Stimulated activated naive CD8-positive, alpha-beta T cell treated with anti-CD3 and anti-CD28 coated beads, Interleukin-15, Interleukin-2, amounts not matched to agents 100 ng/mL and 50 ng/mL, for 24 hours (primary cell): Measurements from ENCODE around the gene STAT3.
"Not testable (repeated sequence)": the region's sequence is repeated elsewhere in the genome, so short reads cannot be mapped to it uniquely, and the experiment has no call there.

Source experiments
- H3K27ac Mint-ChIP-seq: one replicate; pipeline ENCODE4 v1.8.0; 2021; ENCODE audit warnings: mild to moderate bottlenecking, mixed read lengths
- H3K27me3 Mint-ChIP-seq: one replicate; pipeline ENCODE4 v1.8.0; 2021; ENCODE audit warnings: mixed read lengths
- H3K36me3 Mint-ChIP-seq: one replicate; pipeline ENCODE4 v1.8.0; 2021; ENCODE audit warnings: low read depth, mixed read lengths
- H3K4me1 Mint-ChIP-seq: one replicate; pipeline ENCODE4 v1.8.0; 2021; ENCODE audit warnings: low read depth, mixed read lengths
- H3K4me3 Mint-ChIP-seq: one replicate; pipeline ENCODE4 v1.8.0; 2021; ENCODE audit warnings: mild to moderate bottlenecking, mixed read lengths
- H3K9me3 Mint-ChIP-seq: one replicate; pipeline ENCODE4 v1.8.0; 2021; ENCODE audit warnings: mixed read lengths

Gene STAT3

DNA sequence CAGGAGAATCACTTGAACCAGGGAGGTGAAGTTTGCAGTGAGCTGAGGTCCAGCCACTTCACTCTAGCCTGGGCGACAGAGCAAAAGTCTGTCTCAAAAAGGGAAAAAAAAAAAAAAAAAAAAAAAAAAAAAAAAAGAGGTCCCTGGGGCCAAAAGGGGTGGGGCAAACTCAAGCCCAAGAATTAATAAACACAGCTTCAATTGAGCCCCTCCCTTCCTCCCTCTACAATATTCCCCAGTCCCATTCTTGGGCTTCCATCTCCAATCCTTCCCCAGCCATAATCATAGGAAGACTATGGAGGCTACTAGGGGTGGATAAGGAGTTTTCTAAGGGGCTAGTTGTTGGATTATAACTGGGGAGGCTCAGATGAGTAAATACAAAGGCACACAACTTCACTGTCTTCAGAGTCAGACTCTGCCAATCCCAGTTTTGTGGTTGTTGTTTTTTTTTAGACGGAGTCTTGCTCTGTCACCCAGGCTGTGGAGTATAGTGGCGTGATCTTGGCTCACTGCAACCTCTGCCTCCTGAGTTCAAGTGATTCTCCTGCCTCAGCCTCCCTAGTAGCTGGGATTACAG lies 25.3 kb upstream of the STAT3 start:
- no peaks in the 10 kb centered on the region for H3K9me3 Mint-ChIP-seq
- H3K4me1 Mint-ChIP-seq: peaks cover 15% of the 10 kb centered on the region
- no peak overlapping the region for H3K27ac Mint-ChIP-seq
- H3K4me3 Mint-ChIP-seq: no peak overlapping the region
- no peaks in the 10 kb centered on the region for H3K27me3 Mint-ChIP-seq
- no peaks in the 10 kb centered on the region for H3K36me3 Mint-ChIP-seq

DNA sequence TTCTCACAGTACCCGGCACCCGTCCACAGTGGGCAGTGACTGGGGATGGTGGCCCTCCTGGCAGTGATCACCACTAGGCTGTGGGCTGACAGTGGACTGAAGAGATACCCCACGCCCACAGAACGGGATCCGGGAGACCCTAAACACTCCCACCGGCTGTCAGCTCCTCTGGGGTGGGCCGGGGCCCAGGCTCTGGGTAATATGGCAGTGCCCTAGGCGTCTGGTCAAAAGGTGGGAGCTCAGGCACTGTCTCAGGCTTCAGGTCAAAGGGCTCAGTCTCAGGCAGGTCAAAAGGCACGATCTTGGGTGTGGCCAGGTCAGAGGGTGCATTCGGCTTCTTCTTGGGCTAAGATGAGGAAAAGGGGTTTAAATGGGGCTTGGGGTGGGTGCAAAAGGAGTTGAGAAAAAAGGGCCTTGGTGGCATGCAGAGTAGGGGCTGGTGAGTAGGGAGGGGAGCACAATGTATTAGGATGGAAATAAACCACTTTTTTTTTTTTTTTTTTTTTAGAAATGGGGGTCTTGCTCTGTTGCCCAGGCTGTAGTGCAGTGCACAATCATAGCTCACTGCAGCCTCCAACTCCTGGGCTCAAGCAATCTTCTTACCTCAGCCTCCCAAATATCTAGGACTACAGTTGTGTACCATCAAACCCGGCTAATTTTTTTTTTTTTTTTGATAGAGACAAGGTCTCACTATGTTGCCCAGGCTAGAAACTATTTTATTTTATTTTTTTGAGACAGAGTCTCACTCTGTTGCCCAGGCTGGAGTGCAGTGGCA lies 23.9 kb upstream of the STAT3 start:
- peak overlapping the region; percentile 51 for H3K27ac Mint-ChIP-seq
- no peaks in the 10 kb centered on the region for H3K27me3 Mint-ChIP-seq
- no peak overlapping the region for H3K4me3 Mint-ChIP-seq
- H3K9me3 Mint-ChIP-seq: no peaks in the 10 kb centered on the region
- no peaks in the 10 kb centered on the region for H3K36me3 Mint-ChIP-seq
- peaks cover 20% of the 10 kb centered on the region for H3K4me1 Mint-ChIP-seq

DNA sequence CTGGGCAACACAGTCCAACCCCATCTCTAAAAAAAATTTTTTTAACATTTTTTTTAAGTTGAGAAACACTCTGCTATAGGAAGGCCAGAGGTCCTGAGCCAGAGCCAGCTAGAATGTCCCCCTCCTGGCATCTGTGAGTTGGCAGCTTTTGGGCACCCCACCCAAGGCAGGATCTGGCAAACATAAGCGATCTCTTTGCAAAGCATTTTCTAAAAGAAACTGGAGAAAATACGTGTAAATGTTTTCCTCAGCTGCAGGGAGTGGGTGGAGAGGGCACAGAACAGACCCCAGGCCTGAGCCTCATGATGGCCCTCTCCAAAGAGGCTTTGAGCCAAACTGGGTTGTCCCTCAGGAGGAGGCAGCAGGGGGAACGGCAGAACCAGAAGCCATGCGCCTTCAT lies 23.1 kb upstream of the STAT3 start:
- no peak overlapping the region for H3K27ac Mint-ChIP-seq

DNA sequence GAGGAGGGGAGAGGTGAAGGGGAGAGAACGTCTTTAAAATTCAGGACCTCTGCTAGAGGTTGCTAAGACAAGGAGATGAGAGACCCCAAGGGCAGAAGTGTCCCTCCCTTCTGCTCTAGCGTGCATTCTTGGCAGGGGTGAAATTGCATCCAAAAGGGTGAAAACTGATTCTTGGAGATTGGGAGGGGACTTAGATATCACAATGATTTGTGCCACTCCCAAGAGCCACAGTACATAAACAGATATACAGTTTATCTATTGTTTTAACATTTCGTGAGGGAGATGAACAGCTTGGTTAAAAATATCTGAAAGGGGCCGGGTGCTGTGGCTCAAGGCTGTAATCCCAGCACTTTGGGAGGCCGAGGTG lies 22.1 kb upstream of the STAT3 start:
- H3K27ac Mint-ChIP-seq: no peak overlapping the region
- H3K36me3 Mint-ChIP-seq: no peaks in the 10 kb centered on the region
- H3K4me3 Mint-ChIP-seq: no peak overlapping the region
- H3K27me3 Mint-ChIP-seq: no peaks in the 10 kb centered on the region
- peaks cover 22% of the 10 kb centered on the region for H3K4me1 Mint-ChIP-seq
- H3K9me3 Mint-ChIP-seq: no peaks in the 10 kb centered on the region

More for the DNA sequence above, 23.1 kb upstream of the STAT3 start:
- Mint-ChIP-seq H3K9me3 (no peaks in the 10 kb centered on the region), H3K36me3 (no peaks in the 10 kb centered on the region), H3K4me3 (no peak overlapping the region), H3K27me3 (no peaks in the 10 kb centered on the region), H3K4me1 (peaks cover 20% of the 10 kb centered on the region)

DNA sequence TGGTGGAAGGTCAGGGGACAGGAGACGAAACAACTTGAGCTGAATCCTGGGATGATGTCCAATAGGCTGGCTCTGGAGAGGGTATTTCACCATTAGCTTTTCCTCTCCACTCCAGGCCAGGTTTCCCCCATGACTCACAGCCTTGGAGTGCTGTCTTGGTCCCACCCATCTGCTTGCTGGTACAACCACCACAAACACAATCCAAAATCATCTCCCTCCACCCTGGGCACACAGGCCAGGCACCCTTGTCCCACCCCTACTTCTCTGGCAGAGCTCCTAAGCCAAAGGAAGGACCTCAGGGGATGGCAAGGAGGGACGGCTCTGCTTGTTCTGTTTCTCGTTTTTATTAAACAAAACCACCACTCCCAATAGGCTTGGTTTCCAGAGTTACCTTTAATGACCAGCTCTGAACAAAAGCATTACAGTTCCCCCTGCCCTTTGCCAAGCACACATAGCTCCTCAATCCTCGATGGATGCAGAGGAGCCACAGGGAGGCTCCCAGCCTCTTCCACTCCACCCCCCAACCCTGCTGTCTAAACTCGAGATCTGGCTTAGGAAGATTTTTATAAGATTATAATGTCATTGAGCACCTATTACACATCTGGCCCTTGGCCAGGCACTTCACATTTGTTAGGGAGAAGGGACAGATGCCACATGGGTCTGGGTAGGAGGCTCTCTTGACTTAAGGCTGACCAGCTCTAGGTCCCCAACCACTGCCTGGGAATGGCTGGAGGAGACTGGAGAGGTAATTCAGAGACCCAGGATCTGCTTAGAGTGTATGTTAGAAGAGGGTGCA lies 21.5 kb upstream of the STAT3 start:
- no peaks in the 10 kb centered on the region for H3K36me3 Mint-ChIP-seq
- H3K4me3 Mint-ChIP-seq: no peak overlapping the region
- H3K9me3 Mint-ChIP-seq: no peaks in the 10 kb centered on the region
- peaks cover 17% of the 10 kb centered on the region for H3K4me1 Mint-ChIP-seq
- H3K27me3 Mint-ChIP-seq: no peaks in the 10 kb centered on the region
- H3K27ac Mint-ChIP-seq: no peak overlapping the region

DNA sequence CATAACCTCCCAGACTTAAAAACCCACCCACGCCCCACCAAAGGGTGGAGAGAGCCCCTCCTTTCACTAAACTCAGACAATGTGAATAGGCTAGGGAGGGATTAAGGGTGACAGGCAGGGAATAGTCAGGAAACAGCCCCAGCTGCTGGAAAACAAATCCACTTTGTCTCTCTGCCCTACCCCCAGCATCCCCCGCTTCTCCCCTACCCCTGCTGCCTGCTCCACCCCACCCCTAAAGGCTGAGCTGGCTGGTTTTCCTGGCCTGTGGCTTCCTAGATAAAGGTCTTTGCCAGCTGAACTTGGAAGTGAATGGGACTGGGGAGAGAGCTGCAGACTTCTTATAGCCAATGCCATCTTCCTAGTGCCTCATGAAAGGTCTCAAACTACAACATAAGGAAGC lies 19.8 kb upstream of the STAT3 start:
- Mint-ChIP-seq H3K4me1 (peaks cover 13% of the 10 kb centered on the region), H3K27me3 (no peaks in the 10 kb centered on the region), H3K4me3 (no peak overlapping the region), H3K27ac (no peak overlapping the region), H3K36me3 (no peaks in the 10 kb centered on the region), H3K9me3 (no peaks in the 10 kb centered on the region)

DNA sequence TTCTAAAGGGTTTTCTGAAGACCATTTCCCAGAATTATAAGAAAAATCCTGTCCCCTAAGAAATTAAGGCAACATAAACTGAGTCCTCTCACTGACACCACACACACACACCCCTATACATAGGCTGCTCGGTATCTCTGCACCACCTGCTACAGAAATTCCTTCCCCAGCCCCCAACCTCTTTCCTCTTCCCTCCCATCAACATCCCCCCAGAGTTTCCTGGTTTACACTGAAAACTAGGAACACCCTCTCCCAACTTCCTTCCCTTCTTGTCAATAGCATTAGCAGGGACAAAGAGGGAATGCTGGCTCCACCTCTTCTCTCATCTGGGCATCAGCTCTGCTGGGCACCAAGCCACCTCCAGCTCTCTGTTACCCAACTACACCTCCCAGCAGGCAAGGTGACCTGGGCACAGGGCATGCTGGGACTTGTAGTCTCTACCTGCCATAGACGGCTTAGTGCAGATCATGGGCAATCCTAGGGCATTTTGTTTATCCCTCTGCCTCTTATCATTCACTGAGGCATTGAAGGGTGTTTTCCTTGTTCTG lies 19.1 kb upstream of the STAT3 start:
- Mint-ChIP-seq H3K4me3 (no peak overlapping the region), H3K36me3 (no peaks in the 10 kb centered on the region), H3K27ac (peak overlapping the region; percentile 39), H3K4me1 (peaks cover 16% of the 10 kb centered on the region), H3K27me3 (no peaks in the 10 kb centered on the region), H3K9me3 (no peaks in the 10 kb centered on the region)

DNA sequence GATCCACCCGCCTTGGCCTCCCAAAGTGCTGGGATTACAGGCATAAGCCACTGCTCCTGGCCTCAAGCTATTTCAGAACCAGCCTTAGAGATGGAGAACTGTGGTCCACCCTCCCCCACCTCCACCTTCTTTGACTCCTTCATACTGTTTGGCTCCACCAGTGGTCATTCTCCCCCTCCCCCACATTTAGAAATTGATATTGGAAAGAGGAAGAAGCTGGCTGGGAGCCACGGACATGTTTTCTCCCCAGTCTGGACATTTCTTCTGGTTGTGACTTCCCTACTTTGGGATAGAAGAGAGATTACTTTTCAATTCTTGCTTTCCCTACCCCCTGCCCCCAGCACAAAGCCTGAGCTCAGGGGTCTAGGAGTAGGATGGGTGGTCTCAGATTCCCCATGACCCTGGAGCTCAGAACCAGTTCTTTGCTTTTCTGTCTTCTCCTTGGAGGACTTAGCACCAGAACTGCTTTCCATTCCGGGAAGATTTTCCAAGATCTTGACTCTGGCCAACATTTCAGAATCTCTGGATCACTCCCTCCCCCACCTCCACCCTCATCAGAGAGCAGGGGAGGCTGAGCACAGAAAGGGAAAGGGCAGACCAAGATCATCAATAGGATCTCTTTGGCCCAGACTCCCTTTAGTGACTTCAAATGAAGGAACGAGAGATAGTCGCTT lies 18.5 kb upstream of the STAT3 start:
- Mint-ChIP-seq H3K36me3 (no peaks in the 10 kb centered on the region), H3K4me1 (peaks cover 18% of the 10 kb centered on the region), H3K9me3 (no peaks in the 10 kb centered on the region), H3K4me3 (no peak overlapping the region), H3K27ac (no peak overlapping the region), H3K27me3 (no peaks in the 10 kb centered on the region)

DNA sequence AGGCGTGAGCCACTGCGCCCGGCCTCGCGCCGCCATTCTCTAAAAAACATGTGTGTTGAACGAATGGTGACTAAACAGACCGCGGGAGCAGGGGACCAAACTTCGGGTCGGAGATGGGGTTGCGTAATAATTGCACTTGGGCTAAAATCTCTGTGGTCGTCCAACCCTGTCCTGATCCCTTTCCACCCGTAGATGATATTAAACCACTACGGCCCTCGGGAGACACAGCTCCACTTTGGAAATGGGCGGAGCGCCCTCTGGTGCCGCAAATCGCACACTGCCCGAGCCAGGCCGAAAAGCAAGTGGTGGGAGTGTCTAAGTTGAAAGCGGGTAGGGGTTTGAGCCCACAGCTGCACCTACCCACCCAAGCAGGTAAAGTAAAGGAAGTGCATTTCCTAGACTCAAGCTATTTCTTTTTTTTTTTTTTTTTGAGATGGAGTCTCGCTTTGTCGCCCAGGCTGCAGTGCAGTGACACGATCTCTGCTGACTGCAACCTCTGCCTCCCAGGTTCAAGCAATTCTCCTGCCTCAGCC lies 17.8 kb upstream of the STAT3 start:
- Mint-ChIP-seq H3K27ac (no peak overlapping the region), H3K4me1 (peaks cover 20% of the 10 kb centered on the region), H3K27me3 (no peaks in the 10 kb centered on the region), H3K9me3 (no peaks in the 10 kb centered on the region), H3K4me3 (no peak overlapping the region), H3K36me3 (no peaks in the 10 kb centered on the region)

DNA sequence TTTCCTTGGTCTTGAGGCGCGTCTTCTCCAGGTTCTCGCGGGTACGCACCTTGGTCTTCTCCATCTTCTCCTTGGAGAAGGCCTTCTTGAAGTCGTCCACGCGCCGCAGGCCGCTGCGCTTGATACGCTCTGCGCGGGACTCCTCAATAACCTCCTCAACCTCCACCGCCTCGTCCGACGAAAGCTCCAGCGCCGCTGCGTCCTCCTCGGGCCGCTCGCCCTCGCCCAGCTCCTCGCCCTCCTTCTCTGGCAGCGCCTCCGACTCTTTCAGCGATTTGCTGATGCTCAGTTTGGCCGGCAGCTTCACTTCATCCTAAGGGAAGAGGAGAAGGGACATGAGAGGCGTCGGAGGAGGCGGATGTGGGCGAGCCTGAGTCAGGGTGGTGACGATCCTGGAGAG lies 16.8 kb upstream of the STAT3 start:
- Mint-ChIP-seq H3K4me3 (no peak overlapping the region), H3K4me1 (peaks cover 30% of the 10 kb centered on the region), H3K9me3 (no peaks in the 10 kb centered on the region), H3K36me3 (no peaks in the 10 kb centered on the region), H3K27me3 (no peaks in the 10 kb centered on the region), H3K27ac (no peak overlapping the region)

DNA sequence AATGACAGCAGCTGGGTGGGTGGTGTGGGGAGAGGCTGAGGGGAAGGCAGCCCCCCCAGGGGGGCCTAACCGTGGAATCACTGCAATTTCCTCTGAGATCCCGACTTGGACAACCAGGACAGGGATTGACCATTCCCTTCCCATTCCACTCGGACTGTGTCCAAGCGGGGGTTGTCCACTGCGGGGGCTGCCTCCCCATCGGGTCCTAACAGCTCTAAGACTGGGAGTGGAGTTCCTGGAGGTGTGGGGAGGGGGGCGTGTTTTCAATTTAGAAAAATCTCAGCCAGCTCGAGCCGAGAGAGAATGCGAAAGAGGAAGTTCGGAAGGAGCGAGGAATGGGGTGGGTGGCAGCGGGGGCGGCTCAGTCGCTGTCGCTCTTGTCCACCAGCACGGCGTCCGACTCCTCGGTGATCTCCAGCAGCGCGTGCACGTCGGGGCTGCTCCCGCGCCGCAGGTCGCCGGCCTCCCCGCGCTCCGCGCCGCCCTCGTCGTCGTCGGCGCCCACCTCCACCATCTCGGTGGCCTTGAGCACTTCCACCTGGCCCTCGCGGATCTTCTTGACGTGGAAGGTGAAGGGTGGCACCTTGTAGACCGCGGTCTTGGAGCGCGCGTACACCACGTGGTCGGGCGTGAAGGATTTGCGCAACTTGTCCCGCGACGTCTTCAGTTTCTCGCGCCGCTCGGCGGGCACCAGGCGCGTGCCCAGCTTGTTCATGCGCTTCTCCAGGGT lies 16.2 kb upstream of the STAT3 start:
- Mint-ChIP-seq H3K9me3 (no peaks in the 10 kb centered on the region), H3K4me3 (no peak overlapping the region), H3K27ac (no peak overlapping the region), H3K36me3 (no peaks in the 10 kb centered on the region), H3K4me1 (peaks cover 34% of the 10 kb centered on the region), H3K27me3 (no peaks in the 10 kb centered on the region)

DNA sequence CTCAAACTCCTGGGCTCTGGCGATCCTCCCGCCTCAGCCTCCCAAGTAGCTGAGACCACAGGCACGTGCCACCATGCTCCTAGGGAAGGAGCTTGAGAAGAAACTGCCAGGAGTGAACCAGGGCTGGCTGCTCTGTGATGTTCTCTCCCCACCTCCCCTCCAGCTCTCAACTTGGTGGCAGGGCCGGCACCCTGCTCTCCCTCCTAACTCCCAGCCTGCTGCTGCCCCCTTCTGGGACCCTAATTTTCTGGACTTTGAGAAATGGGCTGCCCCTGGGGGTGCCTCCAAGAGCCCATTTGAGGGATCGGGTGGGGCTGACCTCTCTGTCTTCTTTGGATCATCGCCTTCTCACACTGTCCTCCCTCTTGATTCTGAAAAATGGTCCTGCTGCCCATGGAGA lies 14.9 kb upstream of the STAT3 start:
- Mint-ChIP-seq H3K4me1 (peaks cover 42% of the 10 kb centered on the region), H3K9me3 (no peaks in the 10 kb centered on the region), H3K36me3 (no peaks in the 10 kb centered on the region), H3K27ac (no peak overlapping the region), H3K4me3 (no peak overlapping the region), H3K27me3 (no peaks in the 10 kb centered on the region)

DNA sequence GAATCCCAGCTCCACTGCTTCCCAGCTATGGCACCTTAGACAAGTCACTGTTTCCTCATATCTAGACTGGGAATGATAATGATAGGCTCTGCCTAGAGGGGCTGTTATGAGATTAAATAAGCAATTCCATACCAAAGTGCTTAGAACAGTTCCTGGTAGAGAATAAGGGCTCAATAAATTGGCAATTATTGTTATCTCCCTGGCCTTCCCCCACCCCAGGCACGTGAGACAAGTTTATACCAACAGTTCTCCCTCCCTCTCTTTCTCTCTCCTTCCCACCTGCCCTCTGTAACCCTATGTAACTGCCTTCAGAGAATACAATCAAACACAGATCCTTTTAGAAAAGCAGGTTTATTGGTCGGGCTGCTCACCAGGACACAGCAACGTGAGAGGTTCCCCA lies 13.9 kb upstream of the STAT3 start:
- peaks cover 37% of the 10 kb centered on the region for H3K4me1 Mint-ChIP-seq
- H3K27me3 Mint-ChIP-seq: no peaks in the 10 kb centered on the region
- no peaks in the 10 kb centered on the region for H3K9me3 Mint-ChIP-seq
- H3K4me3 Mint-ChIP-seq: no peak overlapping the region
- H3K27ac Mint-ChIP-seq: peak overlapping the region; percentile 63
- H3K36me3 Mint-ChIP-seq: no peaks in the 10 kb centered on the region

DNA sequence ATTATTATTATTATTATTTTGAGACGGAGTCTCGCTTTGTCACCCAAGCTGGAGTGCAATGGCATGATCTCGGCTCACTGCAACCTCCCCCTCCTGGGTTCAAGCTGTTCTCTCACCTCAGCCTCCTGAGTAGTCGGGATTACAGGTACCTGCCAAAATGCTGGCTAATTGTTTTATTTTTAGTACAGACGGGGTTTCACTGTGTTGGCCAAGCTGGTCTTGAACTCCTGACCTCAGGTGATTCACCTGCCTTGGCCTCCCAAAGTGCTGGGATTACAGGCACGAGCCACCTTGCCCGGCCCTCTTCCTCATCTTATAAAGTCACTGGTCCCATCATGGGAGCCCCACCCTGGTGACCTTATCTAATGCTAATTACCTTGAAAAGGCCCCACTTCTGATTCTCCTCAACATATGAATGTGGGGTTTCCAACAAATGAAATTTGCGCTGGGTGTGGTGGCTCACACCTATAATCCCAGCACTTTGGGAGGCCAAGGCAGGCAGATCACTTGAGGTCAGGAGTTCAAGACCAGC lies 12.7 kb upstream of the STAT3 start:
- H3K36me3 Mint-ChIP-seq, H3K9me3 Mint-ChIP-seq, H3K4me3 Mint-ChIP-seq, H3K27ac Mint-ChIP-seq, H3K27me3 Mint-ChIP-seq: not testable (repeated sequence)
- peaks cover 34% of the 10 kb centered on the region for H3K4me1 Mint-ChIP-seq
